Measurements from ENCODE around the gene BMP7.
A peak's percentile ranks its signal among the peaks of the same experiment; 100 is the strongest.

The BMP7 gene

GRCh38 chr20:57225197-57225733 is 41.2 kb downstream of the BMP7 start:
- Histone ChIP-seq H4K20me1 (ENCODE audit: insufficient read depth, low read length, poor library complexity, severe bottlenecking) (no peaks in the 10 kb centered on the region), H3K4me3 (ENCODE audit: low read length, poor library complexity, severe bottlenecking) (no peak overlapping the region), H3K9me2 (replicated peaks; ENCODE audit: low read depth, low read length) (no peaks in the 10 kb centered on the region), H3K36me3 (ENCODE audit: insufficient read depth, low read length) (no peaks in the 10 kb centered on the region), H2AFZ (ENCODE audit: low read length) (no peak overlapping the region), H3K4me2 (ENCODE audit: low read depth, low read length, poor library complexity, severe bottlenecking) (no peak overlapping the region), H3K9me3 (ENCODE audit: insufficient read depth, low read depth, low read length) (no peaks in the 10 kb centered on the region), H3F3A (ENCODE audit: low read depth) (no peaks in the 10 kb centered on the region), H3K9ac (ENCODE audit: low read depth, low read length, poor library complexity, severe bottlenecking) (no peak overlapping the region), H3K79me2 (ENCODE audit: insufficient read depth, low read length) (no peaks in the 10 kb centered on the region), H3K4me1 (ENCODE audit: insufficient read depth, low read length, poor library complexity, severe bottlenecking) (peaks cover 6% of the 10 kb centered on the region), H3K27me3 (ENCODE audit: insufficient read depth, low read length, poor library complexity, severe bottlenecking) (no peaks in the 10 kb centered on the region)
- no peak for TF ChIP-seq EZH2phosphoT487 (IDR thresholded peaks at IDR 0.05; ENCODE audit: borderline replicate concordance)
- TF ChIP-seq CTCF (conservative IDR thresholded peaks at IDR 0.05; ENCODE audit: low read length) = no peak

GRCh38 chr20:57224641-57225138 is 41.8 kb downstream of the BMP7 start:
- Histone ChIP-seq H3K4me3 (ENCODE audit: low read length, poor library complexity, severe bottlenecking) (no peak overlapping the region), H3K9me3 (ENCODE audit: insufficient read depth, low read depth, low read length) (no peaks in the 10 kb centered on the region), H4K20me1 (ENCODE audit: insufficient read depth, low read length, poor library complexity, severe bottlenecking) (no peaks in the 10 kb centered on the region), H3K27me3 (ENCODE audit: insufficient read depth, low read length, poor library complexity, severe bottlenecking) (no peaks in the 10 kb centered on the region), H3K36me3 (ENCODE audit: insufficient read depth, low read length) (no peaks in the 10 kb centered on the region), H3K4me2 (ENCODE audit: low read depth, low read length, poor library complexity, severe bottlenecking) (no peak overlapping the region), H3K79me2 (ENCODE audit: insufficient read depth, low read length) (no peaks in the 10 kb centered on the region), H2AFZ (ENCODE audit: low read length) (no peak overlapping the region), H3K9ac (ENCODE audit: low read depth, low read length, poor library complexity, severe bottlenecking) (no peak overlapping the region), H3F3A (ENCODE audit: low read depth) (no peaks in the 10 kb centered on the region), H3K4me1 (ENCODE audit: insufficient read depth, low read length, poor library complexity, severe bottlenecking) (peaks cover 5% of the 10 kb centered on the region), H3K9me2 (replicated peaks; ENCODE audit: low read depth, low read length) (no peaks in the 10 kb centered on the region)
- TF ChIP-seq CTCF (conservative IDR thresholded peaks at IDR 0.05; ENCODE audit: low read length) (no peak), EZH2phosphoT487 (IDR thresholded peaks at IDR 0.05; ENCODE audit: borderline replicate concordance) (no peak)

GRCh38 chr20:57223648-57224489 is 42.6 kb downstream of the BMP7 start:
- Histone ChIP-seq H3K4me1 (ENCODE audit: insufficient read depth, low read length, poor library complexity, severe bottlenecking) (no peaks in the 10 kb centered on the region), H3K36me3 (ENCODE audit: insufficient read depth, low read length) (no peaks in the 10 kb centered on the region), H3K4me3 (ENCODE audit: low read length, poor library complexity, severe bottlenecking) (no peak overlapping the region), H3K9ac (ENCODE audit: low read depth, low read length, poor library complexity, severe bottlenecking) (no peak overlapping the region), H3K79me2 (ENCODE audit: insufficient read depth, low read length) (no peaks in the 10 kb centered on the region), H3K4me2 (ENCODE audit: low read depth, low read length, poor library complexity, severe bottlenecking) (no peak overlapping the region), H3K9me2 (replicated peaks; ENCODE audit: low read depth, low read length) (no peaks in the 10 kb centered on the region), H3K27me3 (ENCODE audit: insufficient read depth, low read length, poor library complexity, severe bottlenecking) (no peaks in the 10 kb centered on the region), H2AFZ (ENCODE audit: low read length) (no peak overlapping the region), H4K20me1 (ENCODE audit: insufficient read depth, low read length, poor library complexity, severe bottlenecking) (no peaks in the 10 kb centered on the region), H3F3A (ENCODE audit: low read depth) (no peaks in the 10 kb centered on the region), H3K9me3 (ENCODE audit: insufficient read depth, low read depth, low read length) (no peaks in the 10 kb centered on the region)
- TF ChIP-seq CTCF (conservative IDR thresholded peaks at IDR 0.05; ENCODE audit: low read length) = peak; percentile 62
- no peak for TF ChIP-seq EZH2phosphoT487 (IDR thresholded peaks at IDR 0.05; ENCODE audit: borderline replicate concordance)
